NCI-H460 (cell line): Measurements from ENCODE around the gene DCBLD1. TPM values are rescaled to one million over a fixed set of nuclear protein-coding genes. Genes with fewer than 3 reads are reported as not detected.

Experiments
- small RNA-seq, 2 experiments: library from RNA; depleted of rRNA; stranded (forward); fragments of <200 nt; gene quantifications; one replicate each; pipeline ENCODE3, GENCODE V24; 2014
- total RNA-seq: library from RNA; depleted of rRNA; stranded (reverse); fragments of >200 nt; shearing (Covaris generic); gene quantifications from 2 replicates; pipeline ENCODE4 v1.2.3, GENCODE V29; 2014; rRNA removed

Gene DCBLD1
- total RNA-seq, 1 experiment from 2014 or later = 5.6 TPM

Small RNA genes within 50 kb of the gene (small RNA-seq; reads per million reads assigned to genes)
- gene RNU6-253P = 0 reads per million in 2 experiments

Other genes with a start within 250 kb of the DCBLD1 start
- not detected in 2 replicates for gene VGLL2, start 217.1 kb upstream of the DCBLD1 start, total RNA-seq
- gene ROS1, start 56.7 kb upstream of the DCBLD1 start, total RNA-seq = not detected in 2 replicates
- 19.1 and 22.4 TPM in 2 replicates for gene GOPC, start 119.8 kb downstream of the DCBLD1 start, total RNA-seq
- 16.1 and 17.7 TPM in 2 replicates for gene NUS1, start 192.8 kb downstream of the DCBLD1 start, total RNA-seq